ES-I3 (cell line): ENCODE measurements around the gene NINL.

Experiments used
- H3K36me3 ChIP-seq: 2 replicates; pipeline ENCODE4 v1.6.1; 2013; ENCODE audit warnings: mild to moderate bottlenecking, low read length, control low read depth, moderate library complexity; ENCODE audit not compliant: insufficient read depth
- H3K4me1 ChIP-seq: 2 replicates; pipeline ENCODE4 v1.6.1; 2013; ENCODE audit warnings: mild to moderate bottlenecking, control low read depth, low read length; ENCODE audit not compliant: insufficient read depth
- H3K9ac ChIP-seq: 2 replicates; pipeline ENCODE4 v1.6.1; 2013; ENCODE audit warnings: low read depth, mild to moderate bottlenecking, low read length, moderate library complexity
- H3K9me3 ChIP-seq: 2 replicates; pipeline ENCODE4 v1.6.1; 2013; ENCODE audit warnings: mild to moderate bottlenecking, low read length, moderate library complexity; ENCODE audit not compliant: control insufficient read depth, insufficient read depth

Gene NINL

GRCh38 chr20:25439328-25439727 lies 146.0 kb downstream of the NINL start:
- Histone ChIP-seq H3K36me3 (peaks cover 11% of the 10 kb centered on the region), H3K9me3 (no peaks in the 10 kb centered on the region)

GRCh38 chr20:25437153-25437581 lies 148.2 kb downstream of the NINL start:
- H3K9me3 ChIP-seq: no peaks in the 10 kb centered on the region
- H3K9ac ChIP-seq: no peak overlapping the region
- H3K4me1 ChIP-seq: peaks cover 13% of the 10 kb centered on the region
- H3K36me3 ChIP-seq: peaks cover 11% of the 10 kb centered on the region

More at GRCh38 chr20:25439328-25439727, 146.0 kb downstream of the NINL start:
- Histone ChIP-seq H3K9ac (no peak overlapping the region), H3K4me1 (peaks cover 13% of the 10 kb centered on the region)

DNA sequence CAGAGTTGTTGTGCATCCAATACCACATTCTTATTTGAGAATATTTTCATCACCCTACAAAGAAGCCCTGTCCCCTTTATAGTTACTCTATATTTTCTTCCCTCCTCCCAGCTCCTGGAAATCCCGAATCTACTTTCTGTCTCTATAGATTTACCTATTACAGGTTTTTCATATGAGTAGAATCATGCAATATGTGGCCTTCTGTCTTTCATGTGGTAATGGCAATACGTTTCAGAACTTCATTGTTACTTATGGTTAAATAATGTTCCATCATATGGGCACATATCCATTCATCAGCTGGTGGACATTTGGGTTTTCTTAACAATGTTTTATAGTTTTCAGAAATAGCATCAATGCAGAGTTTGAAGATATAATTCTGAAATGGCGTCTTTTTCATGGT lies 160.8 kb downstream of the NINL start:
- Histone ChIP-seq H3K9me3 (no peaks in the 10 kb centered on the region), H3K4me1 (no peaks in the 10 kb centered on the region), H3K36me3 (peaks cover 27% of the 10 kb centered on the region), H3K9ac (no peak overlapping the region)

GRCh38 chr20:25422032-25422431 lies 163.3 kb downstream of the NINL start:
- H3K9me3 ChIP-seq: no peaks in the 10 kb centered on the region
- H3K9ac ChIP-seq: no peak overlapping the region
- H3K36me3 ChIP-seq: peaks cover 33% of the 10 kb centered on the region
- H3K4me1 ChIP-seq: no peaks in the 10 kb centered on the region

- H3K9me3 ChIP-seq: no peaks in the 10 kb centered on the region
- no peaks in the 10 kb centered on the region for H3K4me1 ChIP-seq
- peaks cover 34% of the 10 kb centered on the region for H3K36me3 ChIP-seq
- no peak overlapping the region for H3K9ac ChIP-seq
These were observed 164.2 kb downstream of the NINL start for GRCh38 chr20:25421102-25421501.

GRCh38 chr20:25418776-25419175 lies 166.6 kb downstream of the NINL start:
- no peaks in the 10 kb centered on the region for H3K9me3 ChIP-seq
- H3K9ac ChIP-seq: no peak overlapping the region
- H3K4me1 ChIP-seq: no peaks in the 10 kb centered on the region
- peaks cover 45% of the 10 kb centered on the region for H3K36me3 ChIP-seq

GRCh38 chr20:25408890-25409289 lies 176.4 kb downstream of the NINL start:
- Histone ChIP-seq H3K4me1 (no peaks in the 10 kb centered on the region), H3K36me3 (no peaks in the 10 kb centered on the region), H3K9ac (peak overlapping the region; percentile 77; the same call in 1 of the 2 replicates)

GRCh38 chr20:25408170-25408547 lies 177.2 kb downstream of the NINL start:
- Histone ChIP-seq H3K4me1 (no peaks in the 10 kb centered on the region), H3K9ac (peak overlapping the region; percentile 77), H3K36me3 (no peaks in the 10 kb centered on the region), H3K9me3 (0 out of 2 replicates have a peak, but pooled peaks cover 3% of the 10 kb centered on the region)

More at GRCh38 chr20:25408890-25409289, 176.4 kb downstream of the NINL start:
- no peaks in the 10 kb centered on the region for H3K9me3 ChIP-seq

- H3K9me3 ChIP-seq: 0 out of 2 replicates have a peak, but pooled peaks cover 4% of the 10 kb centered on the region
- no peaks in the 10 kb centered on the region for H3K4me1 ChIP-seq
- no peaks in the 10 kb centered on the region for H3K36me3 ChIP-seq
- peak within 1 kb of the TSS; percentile 77 for H3K9ac ChIP-seq
These were observed 177.8 kb downstream of the NINL start, which contains the start of gene GINS1 for GRCh38 chr20:25407311-25408169. TSS of gene GINS1 (plus strand) at chr20:25407673. CDS start at chr20:25407821, 148 bp downstream.
